Germinal center (tissue), 1 donor: ENCODE data around the gene PCDHB15.
"Not testable (repeated sequence)": the region's sequence is repeated elsewhere in the genome, so short reads cannot be mapped to it uniquely, and the experiment has no call there.

Source experiments
- DNase-seq: peaks from one replicate; pipeline ENCODE4 v3.0.0; 2012; ENCODE audit warnings: mixed read lengths, low spot score

The PCDHB15 gene

DNA sequence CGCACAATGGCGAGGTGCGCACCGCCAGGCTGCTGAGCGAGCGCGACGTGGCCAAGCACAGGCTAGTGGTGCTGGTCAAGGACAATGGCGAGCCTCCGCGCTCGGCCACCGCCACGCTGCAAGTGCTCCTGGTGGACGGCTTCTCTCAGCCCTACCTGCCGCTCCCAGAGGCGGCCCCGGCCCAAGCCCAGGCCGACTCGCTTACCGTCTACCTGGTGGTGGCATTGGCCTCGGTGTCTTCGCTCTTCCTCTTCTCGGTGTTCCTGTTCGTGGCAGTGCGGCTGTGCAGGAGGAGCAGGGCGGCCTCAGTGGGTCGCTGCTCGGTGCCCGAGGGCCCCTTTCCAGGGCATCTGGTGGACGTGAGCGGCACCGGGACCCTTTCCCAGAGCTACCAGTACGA, 2.2 kb downstream of the PCDHB15 start:
- not testable (repeated sequence) for DNase-seq

- DNase-seq, result no peak
Observed at GRCh38 chr5:141250576-141250975, 5.4 kb downstream of the PCDHB15 start.

- no peak for DNase-seq
Observed at GRCh38 chr5:141258464-141258863, 13.3 kb downstream of the PCDHB15 start.

GRCh38 chr5:141258948-141259347, 13.8 kb downstream of the PCDHB15 start:
- DNase-seq, result no peak

GRCh38 chr5:141260458-141261237, 15.5 kb downstream of the PCDHB15 start:
- DNase-seq, result no peak

- no peak for DNase-seq
Observed at GRCh38 chr5:141261238-141261546, 16.0 kb downstream of the PCDHB15 start.

GRCh38 chr5:141269195-141269594, 24.0 kb downstream of the PCDHB15 start:
- no peak for DNase-seq

DNA sequence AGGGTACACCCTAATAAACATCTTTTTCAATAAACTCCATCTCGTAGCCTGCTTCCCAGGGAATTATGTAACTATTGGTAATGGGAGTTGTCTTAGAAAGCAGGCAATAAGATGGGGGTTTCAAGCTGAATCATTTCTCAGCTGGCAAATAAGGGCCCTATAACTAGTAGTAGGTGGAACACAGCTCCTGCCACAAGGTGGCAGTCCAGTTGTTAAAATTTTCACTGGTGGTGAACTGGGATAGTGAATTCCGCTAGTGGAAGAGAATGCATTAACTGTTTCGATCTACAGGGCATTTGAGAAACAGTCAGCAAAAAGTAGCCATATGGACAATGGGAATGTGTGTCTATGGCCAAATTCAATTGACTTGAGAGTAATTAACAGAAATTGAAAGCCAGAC, 27.7 kb downstream of the PCDHB15 start:
- DNase-seq, result no peak

DNA sequence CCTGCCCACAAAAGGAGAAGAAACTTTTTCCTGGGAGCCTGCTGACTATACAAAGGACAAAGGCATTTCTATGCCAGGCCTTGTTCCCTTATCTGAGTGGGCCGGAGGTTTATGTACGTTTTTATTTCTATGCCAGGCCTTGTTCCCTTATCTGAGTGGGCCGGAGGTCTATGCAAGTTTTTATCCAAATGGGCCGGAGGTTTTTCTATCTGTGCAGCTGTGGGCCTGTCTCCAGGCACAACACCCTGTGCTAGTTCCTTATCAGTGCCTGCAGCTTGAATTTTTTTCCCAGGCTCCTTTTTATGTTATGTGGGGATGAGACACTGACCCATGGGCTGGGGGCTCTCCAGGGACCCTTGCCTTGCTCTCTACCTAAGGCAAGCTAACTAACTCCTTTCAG, 53.2 kb downstream of the PCDHB15 start:
- DNase-seq, result no peak
